Measurements from ENCODE around the gene SLC16A11.
"Not testable (repeated sequence)": the region's sequence is repeated elsewhere in the genome, so short reads cannot be mapped to it uniquely, and the experiment has no call there.

Gene SLC16A11

DNA sequence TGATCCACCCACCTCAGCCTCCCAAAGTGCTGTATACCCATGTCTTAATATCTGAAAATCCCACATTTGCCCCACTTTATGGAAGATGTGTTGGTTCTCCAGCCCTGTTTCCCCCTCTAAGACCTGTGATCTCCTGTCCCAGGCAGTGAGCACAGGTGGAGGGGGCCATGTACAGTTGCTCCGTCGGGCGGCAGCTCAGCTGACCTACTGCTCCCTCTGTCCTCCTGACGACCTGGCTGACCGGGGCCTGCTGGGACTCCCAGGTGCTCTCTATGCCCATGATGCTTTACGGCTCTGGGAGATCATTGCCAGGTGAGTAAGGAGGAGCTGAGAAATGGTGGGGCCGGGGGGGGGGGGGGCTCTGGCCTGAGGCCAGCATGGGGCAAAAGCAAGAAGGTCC, 38.2 kb downstream of the SLC16A11 start:
- DNase-seq (ENCODE audit: low read depth): no peak

DNA sequence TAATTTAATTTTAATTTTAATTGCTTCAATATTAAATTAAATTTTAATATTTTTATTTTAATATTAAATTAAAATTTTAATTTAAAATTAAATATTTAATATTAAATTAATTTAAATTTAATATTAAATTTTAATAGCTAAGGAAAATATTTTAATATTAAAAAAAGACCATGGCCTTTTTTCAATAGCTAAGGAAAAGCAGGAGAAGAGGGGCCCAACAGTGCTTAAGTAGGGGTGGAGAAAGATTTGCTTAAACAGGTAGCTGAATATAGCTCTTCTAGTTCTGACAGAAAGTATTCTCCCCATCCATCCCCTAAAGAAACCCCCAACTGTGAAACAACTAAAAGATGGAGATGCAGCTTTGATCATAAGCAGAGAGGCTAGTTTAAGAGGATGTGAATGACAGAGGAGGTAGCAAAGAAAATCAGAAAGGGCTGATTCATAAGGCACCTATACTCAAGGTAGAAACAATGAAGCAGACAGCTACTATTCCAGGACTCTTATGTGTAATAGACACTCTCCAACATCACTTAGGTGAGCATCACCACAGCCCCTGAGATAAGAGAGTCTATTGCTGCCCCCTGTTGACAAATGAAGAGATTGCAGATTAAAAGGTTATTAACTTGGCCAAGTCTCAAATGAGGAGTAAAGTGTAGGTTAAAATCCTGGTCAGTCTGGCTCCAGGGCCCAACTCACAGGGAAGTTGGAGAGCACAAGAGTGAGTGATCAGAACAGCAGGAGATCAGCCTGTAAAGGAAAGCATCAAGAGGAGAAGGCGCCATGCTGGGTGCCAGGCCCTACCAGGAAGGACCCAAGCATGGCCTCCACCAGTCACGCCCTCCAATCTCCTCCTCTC, 39.3 kb downstream of the SLC16A11 start:
- DNase-seq (ENCODE audit: low read depth): peak; percentile 25

DNA sequence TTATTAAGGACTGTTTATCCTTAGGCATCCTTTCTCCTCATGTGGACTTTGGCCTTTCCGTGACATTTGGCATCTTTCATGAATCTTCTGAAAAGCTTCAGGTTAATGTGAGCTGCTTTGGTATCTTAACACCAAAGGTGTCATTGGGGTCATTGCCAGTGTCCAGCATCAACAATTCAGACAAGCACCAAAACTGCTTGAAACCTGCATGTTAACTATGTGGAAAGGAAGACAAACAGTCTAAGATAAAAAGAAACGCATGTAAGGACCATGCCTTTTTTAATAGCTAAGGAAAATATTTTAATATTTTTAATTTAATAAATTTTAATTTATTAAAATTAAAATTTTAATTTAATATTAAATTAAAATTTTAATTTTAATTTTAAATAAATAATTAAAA, 40.1 kb downstream of the SLC16A11 start:
- DNase-seq (ENCODE audit: low read depth): no peak

DNA sequence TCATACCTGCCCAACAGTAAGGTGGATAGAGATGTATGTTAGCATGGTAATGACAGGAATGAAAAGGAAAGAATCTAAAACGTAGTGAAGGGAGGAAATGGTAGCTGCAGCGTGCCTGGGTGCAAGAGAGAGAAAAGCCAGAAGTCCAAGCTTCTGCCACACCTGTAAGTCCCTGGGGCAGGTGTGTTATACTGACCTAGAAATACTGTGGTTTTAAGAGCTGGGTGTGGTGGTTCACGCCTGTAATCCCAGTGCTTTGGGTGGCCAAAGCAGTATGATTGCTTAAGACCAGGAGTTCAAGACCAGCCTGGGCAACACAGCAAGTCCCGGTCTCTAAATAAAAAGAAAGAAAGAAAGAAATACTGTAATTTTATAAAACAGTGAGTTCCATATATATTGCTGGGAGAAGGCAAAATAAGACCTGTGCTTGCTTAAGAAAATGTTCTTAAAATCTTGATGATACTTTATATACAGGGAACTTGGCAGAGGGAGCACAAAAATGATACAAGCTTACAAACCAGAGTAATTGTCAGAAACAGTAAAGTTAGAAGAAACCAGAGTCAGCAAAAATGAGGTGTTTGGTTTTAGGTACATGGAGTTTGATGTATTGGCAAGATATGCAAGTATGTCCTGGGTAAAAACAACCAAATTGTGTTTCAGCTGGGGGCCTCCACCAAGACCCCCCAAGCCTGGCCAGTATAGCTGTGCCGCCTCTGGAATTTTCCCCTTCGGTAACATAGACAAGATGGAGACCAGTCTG, 41.4 kb downstream of the SLC16A11 start:
- no peak for DNase-seq (ENCODE audit: low read depth)

DNA sequence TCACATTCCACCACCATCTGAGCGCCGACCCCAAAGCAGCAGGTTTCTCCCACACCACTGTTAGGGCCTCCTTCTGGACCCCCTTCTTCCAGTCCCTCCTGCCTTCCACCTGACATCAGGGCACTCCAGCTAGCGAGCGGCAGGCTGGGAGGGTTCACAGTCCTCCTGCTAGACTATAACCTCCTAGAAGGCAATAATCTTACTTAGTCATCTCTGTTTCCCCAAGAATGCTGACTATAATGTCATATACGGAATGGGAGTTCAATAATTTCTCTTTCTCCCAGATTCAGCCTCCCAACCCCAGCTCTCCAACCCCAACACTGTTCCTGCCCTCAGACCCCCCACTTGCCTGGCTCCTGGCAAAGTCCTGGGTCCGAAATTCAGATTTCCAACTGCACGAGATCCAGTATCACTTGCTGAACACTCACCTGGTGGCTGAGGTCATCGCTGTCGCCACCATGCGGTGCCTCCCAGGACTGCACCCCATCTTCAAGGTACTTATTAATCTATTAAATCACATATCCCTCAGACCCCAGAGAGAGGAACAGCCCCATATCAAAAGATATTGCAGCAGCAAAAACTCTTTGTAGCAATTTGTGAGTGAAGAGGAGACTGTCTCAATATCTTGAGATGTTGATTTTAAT, 42.5 kb downstream of the SLC16A11 start:
- no peak for DNase-seq (ENCODE audit: low read depth)

DNA sequence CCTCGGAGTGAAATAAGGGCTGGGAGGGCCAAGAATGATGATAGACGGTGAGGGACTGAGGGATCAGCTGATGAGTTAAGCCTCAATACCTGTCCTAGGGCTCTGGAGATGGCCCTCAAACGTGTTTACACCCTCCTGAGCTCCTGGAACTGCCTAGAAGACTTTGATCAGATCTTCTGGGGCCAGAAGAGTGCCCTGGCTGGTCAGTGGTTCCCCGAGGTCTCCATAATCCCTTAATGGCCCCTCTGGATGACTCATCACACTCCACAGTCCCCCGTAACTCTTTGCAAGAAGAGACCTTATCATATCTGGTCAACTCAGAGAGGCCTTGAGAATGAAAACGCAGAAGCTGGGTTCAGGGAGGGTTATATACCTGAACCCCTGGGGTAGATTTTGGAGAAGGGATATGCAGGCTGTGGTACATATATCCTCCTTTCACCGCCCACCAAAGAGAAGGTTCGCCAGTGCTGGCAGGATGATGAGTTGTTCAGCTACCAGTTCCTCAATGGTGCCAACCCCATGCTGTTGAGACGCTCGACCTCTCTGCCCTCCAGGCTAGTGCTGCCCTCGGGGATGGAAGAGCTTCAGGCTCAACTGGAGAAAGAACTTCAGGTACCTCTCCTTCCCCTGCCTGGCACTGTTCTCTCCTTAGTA, 44.9 kb downstream of the SLC16A11 start:
- no peak for DNase-seq (ENCODE audit: low read depth)

DNA sequence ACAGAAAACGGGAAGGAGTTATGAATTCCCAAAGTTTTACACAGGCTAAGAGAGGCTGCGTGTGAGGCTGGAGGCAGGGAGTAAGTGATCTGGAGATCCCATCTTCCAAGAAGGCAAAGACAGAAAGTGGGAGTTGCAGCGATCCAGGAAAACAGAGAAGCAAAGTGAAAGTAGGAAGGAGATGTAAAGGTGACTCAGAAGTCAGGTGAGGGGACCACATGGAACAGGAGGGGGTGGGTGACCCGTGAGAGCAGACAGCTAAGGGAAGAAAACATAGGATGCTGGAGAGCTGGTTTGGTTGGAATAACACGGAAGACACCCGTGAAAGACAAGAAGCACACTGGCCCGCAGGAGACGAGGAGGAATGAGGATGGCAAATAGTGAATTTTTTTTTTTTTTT, 46.7 kb downstream of the SLC16A11 start:
- DNase-seq (ENCODE audit: low read depth): no peak

DNA sequence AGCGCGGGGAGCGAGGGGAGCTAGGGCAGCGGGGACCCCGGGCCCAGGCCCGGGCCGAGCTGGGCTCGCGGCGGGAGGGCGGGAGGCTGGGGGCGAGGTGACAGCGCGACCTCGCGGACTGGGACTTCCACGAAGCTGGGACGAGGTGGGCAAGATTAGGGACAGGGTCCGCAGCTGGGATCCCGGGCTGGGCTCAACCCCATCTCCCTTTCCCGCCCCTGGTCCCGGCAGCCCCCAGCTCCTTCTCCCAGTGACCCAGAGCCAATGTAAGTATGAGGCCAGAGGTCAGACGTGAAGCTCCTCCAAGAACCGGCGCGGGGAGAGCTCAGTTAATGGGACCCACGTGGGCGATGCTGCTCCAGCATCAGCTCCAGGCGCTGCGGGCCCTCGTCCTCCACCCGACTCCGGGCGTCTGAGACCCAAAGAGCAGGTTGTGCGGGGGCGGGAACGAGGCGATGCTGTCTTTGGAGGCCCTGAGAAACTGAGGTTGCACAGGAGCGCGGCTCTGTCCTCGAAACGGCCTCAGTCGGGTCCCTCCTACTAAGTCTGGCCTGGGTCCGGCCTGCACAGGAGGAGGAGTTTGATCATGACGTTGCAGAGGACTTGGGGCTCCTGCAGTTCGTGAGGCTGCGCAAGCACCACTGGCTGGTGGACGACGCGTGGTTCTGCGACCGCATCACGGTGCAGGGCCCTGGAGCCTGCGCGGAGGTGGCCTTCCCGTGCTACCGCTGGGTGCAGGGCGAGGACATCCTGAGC, 47.5 kb downstream of the SLC16A11 start:
- no peak for DNase-seq (ENCODE audit: low read depth)

DNA sequence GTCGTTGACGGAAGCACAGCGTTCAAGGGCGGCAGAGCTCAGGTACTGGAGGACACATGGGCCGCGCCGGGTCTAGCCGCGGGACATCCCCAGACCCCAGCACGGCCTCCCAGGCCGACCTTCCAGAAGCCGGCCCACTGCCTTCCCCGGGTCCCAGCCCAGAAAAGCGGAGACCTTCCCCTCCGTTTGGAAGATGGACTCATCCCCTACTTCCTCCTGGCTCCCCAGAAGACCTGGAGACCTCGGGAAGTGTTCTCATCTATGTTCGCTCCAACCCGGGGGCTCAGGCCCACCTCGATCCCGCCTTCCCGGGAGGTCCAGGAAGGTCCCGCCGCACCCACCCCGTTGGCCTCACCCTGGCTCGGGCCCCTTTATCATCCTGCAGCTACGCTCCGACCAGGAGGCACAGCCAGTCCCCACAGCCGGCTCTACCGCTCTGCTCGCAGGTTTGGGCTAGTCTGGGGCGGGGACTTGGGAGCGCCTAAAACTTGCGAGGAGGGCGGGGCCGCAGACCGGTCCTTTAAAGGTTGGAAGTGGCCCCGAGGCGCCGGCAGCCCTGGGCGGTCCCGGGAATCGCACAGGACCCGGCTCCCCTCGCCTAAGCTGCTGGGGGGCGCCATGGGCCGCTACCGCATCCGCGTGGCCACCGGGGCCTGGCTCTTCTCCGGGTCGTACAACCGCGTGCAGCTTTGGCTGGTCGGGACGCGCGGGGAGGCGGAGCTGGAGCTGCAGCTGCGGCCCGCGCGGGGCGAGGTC, 48.2 kb downstream of the SLC16A11 start, which contains the start of gene ALOX12:
Gene ALOX12 (plus strand): TSS at position 550 of the 756 bp plus-strand sequence. CDS start 69 bp downstream, at position 619.
- no peak for DNase-seq (ENCODE audit: low read depth)

DNA sequence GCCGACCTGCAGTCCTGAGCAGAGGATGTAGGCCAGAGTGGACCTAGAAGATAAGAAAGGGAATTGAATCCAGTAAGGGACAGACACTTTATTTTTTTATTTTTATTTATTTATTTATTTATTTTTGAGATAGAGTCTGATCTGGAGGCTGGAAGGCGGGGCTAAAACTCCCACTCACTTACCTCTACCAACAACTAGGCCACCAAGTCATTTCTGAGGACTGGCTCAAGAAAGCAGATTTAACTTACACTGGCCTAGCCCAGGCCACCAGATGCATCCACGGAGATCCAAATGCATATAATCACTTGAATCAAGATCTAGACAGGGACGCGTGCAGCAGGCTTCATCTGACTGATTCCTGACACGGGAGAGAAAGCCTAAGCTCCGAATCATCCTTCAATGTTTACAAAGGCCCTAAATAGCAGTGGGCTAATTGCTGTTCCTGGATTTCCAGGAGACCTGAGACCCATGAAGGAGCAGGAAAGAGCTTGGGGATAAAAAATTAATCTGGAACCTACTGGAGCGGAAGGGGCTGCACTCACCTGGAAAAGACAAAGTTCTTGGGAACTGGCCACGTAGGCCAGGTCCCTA, 49.1 kb downstream of the SLC16A11 start:
- no peak for DNase-seq (ENCODE audit: low read depth)

DNA sequence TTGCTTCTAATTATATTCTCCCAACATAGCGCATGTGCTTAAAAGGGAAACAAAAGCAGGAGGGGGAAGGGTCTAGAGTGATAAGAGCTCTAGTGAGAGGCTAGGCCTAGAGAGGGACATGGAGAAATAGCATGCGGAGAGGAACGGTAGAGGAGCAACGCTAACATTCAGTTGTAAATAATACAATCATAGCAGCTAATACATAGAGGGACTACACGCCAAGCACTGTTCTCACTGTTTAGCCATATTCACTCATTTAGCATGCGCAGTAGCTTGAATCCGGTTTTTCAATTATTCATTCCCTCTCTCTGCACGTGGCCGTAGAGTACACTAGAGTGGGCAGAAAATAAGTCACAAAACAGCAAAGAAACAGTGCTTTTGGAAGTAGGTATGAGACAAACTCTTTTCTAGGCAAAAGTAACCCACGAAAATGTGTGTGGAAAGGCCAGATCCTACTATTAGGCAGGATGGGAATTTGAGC, 49.7 kb downstream of the SLC16A11 start:
- DNase-seq (ENCODE audit: low read depth): no peak

DNA sequence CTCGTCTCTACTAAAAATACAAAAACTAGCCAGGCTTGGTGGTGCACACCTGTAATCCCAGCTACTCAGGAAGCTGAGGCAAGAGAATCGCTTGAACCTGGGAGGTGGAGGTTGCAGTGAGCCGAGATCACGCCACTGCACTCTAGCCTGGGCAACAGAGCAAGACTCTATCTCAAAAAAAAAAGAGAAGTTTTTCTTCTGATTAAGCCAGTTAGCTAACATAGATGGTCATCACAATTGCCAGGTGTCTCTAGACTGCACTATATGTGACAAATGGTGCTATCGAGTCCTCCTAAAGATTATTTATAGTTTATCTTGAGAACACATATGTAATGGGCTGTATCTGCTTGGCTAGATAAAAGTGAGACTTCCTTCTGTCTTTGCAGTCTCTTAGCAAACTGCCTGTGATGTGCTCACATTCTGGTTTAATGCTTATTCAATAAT, 50.3 kb downstream of the SLC16A11 start:
- not testable (repeated sequence) for DNase-seq (ENCODE audit: low read depth)
